Panc1 (cell line): ENCODE results near the gene SIK3. TPM values are rescaled to one million over a fixed set of nuclear protein-coding genes. Genes with fewer than 3 reads are reported as not detected.
"Not testable (repeated sequence)": the region's sequence is repeated elsewhere in the genome, so short reads cannot be mapped to it uniquely, and the experiment has no call there.

Experiments
- ATAC-seq: fragments of 200-7000 bp; cut with Tn5 transposase; 2 replicates; pipeline ENCODE4 v1.9.1; 2020; ENCODE audit warnings: mild to moderate bottlenecking, moderate library complexity
- BruUV-seq: library from RNA; stranded (reverse); fragments of 400-500 nt; replicated peaks from 2 replicates; lab custom pipeline; 2021; lab: Mats Ljungman, UMichigan
- CTCF ChIA-PET: fragments of 300-600 bp; sonication (Branson Sonifier 250); formaldehyde crosslinking; loops from one replicate; lab custom pipeline; 2022; ENCODE audit warnings: antibody characterized with exemption; lab: Charles Lee
- POLR2A ChIA-PET: fragments of 300-600 bp; sonication (Branson Sonifier 250); formaldehyde crosslinking; loops from one replicate; lab custom pipeline; 2022; ENCODE audit warnings: antibody characterized with exemption; lab: Charles Lee
- DNase-seq: peaks from one replicate; pipeline ENCODE4 v3.0.0-alpha.2; 2010; ENCODE audit warnings: low read depth, low spot score
- H3K27ac ChIP-seq: 2 replicates; pipeline ENCODE4 v1.5.1; 2011; ENCODE audit warnings: mild to moderate bottlenecking, low read length, inconsistent platforms
- H3K27me3 ChIP-seq: fragments of 200-500 bp; sonication (Bioruptor generic); 2 replicates; pipeline ENCODE4 v1.6.0; 2014; ENCODE audit warnings: low read length, inconsistent platforms; ENCODE audit not compliant: control insufficient read depth, insufficient read depth
- H3K36me3 ChIP-seq: fragments of 200-500 bp; sonication (Bioruptor generic); 2 replicates; pipeline ENCODE4 v1.5.1; 2014; ENCODE audit warnings: inconsistent platforms, mild to moderate bottlenecking, low read length, moderate library complexity; ENCODE audit not compliant: control insufficient read depth, insufficient read depth
- H3K4me1 ChIP-seq: 2 replicates; pipeline ENCODE4 v1.5.1; 2011; ENCODE audit warnings: inconsistent platforms, mild to moderate bottlenecking, low read length, moderate library complexity; ENCODE audit not compliant: control insufficient read depth, insufficient read depth
- H3K4me3 ChIP-seq, 2 experiments: 2 replicates each; pipeline ENCODE4 v1.5.1; 2011 to 2012; ENCODE audit warnings: low read depth in 2 of 2, low read length in 2 of 2, mild to moderate bottlenecking in 2 of 2, inconsistent platforms in 1 of 2, moderate library complexity in 1 of 2
- H3K9me3 ChIP-seq: fragments of 200-500 bp; sonication (Bioruptor generic); 2 replicates; pipeline ENCODE4 v1.5.1; 2014; ENCODE audit warnings: low read depth, mild to moderate bottlenecking, inconsistent platforms, low read length, moderate library complexity; ENCODE audit not compliant: control insufficient read depth, insufficient read depth
- CTCF ChIP-seq: fragments of 450-650 bp; IDR thresholded peaks from 2 replicates; pipeline ENCODE4 v1.5.1; 2017; ENCODE audit warnings: mild to moderate bottlenecking
- POLR2AphosphoS5 ChIP-seq: IDR thresholded peaks from 2 replicates; pipeline ENCODE4 v1.6.1; 2012; ENCODE audit warnings: mild to moderate bottlenecking, low read depth, low read length, moderate library complexity
- REST ChIP-seq, 2 experiments: IDR thresholded peaks; 2 replicates each; pipeline ENCODE4 v1.6.1; 2011 to 2012; ENCODE audit warnings: low read depth in 2 of 2, control low read depth in 1 of 2, low read length in 1 of 2, mild to moderate bottlenecking in 1 of 2, moderate library complexity in 1 of 2; ENCODE audit not compliant: insufficient read depth in 1 of 2
- SIN3A ChIP-seq: IDR thresholded peaks from 2 replicates; pipeline ENCODE4 v1.6.1; 2012; ENCODE audit warnings: low read depth, mild to moderate bottlenecking, low read length, moderate library complexity, borderline replicate concordance; ENCODE audit not compliant: insufficient read depth
- TCF7L2 ChIP-seq: IDR thresholded peaks from 2 replicates; pipeline ENCODE4 v1.6.1; 2011; ENCODE audit warnings: mild to moderate bottlenecking, low read depth, low read length, inconsistent platforms
- in situ Hi-C: cut with HindIII; loops from 2 replicates; pipeline ENCODE4 v1.10.0; 2016; ENCODE audit warnings: low sequenced_read_pairs, low pct_unique_long_range_greater_than_20kb
- intact Hi-C: fragments of 100-400 bp; cut with micrococcal nuclease; formaldehyde crosslinking; loops from one replicate; pipeline ENCODE4 v1.10.0; 2022; ENCODE audit not compliant: unreplicated experiment
- total RNA-seq: library from RNA; stranded (reverse); gene quantifications from one replicate; pipeline ENCODE4 v1.2.1, GENCODE V29; 2021; ENCODE audit not compliant: unreplicated experiment

The SIK3 gene
- total RNA-seq, 1 experiment from 2014 or later, result 39.7 TPM

- ATAC-seq (peak; percentile 24; the same call in 1 of the 2 replicates), DNase-seq (no peak)
- ChIA-PET POLR2A (no interaction called here), CTCF (no interaction called here)
- Histone ChIP-seq H3K36me3 (no peaks in the 10 kb centered on the region), H3K9me3 (no peaks in the 10 kb centered on the region), H3K4me1 (no peaks in the 10 kb centered on the region), H3K27me3 (no peaks in the 10 kb centered on the region), H3K4me3 (no peak overlapping the region), H3K27ac (no peak overlapping the region)
- intact Hi-C loops, result no loop called here
- no peak for TF ChIP-seq SIN3A
- TF ChIP-seq TCF7L2, result no peak
- no peak for TF ChIP-seq REST (IDR thresholded peaks at IDR 0.05; ENCODE audit: insufficient read depth in 1 of 2, low read depth in 2 of 2, low read length in 1 of 2)
- TF ChIP-seq POLR2AphosphoS5, result no peak
- no peak for TF ChIP-seq CTCF
- no TSS peak for BruUV-seq
- in situ Hi-C loops, result no loop called here
These were observed 19.5 kb upstream of the SIK3 start for GRCh38 chr11:117117681-117118080.

GRCh38 chr11:117112939-117113338, 14.7 kb upstream of the SIK3 start:
- H3K36me3 ChIP-seq, CTCF ChIA-PET, H3K4me3 ChIP-seq, H3K9me3 ChIP-seq, in situ Hi-C loops, ATAC-seq, BruUV-seq, H3K4me1 ChIP-seq, H3K27me3 ChIP-seq, DNase-seq, POLR2A ChIA-PET, intact Hi-C loops, H3K27ac ChIP-seq: not testable (repeated sequence)

GRCh38 chr11:117112497-117112896, 14.3 kb upstream of the SIK3 start:
- H3K27me3 ChIP-seq, H3K27ac ChIP-seq, in situ Hi-C loops, CTCF ChIA-PET, H3K4me1 ChIP-seq, DNase-seq, H3K9me3 ChIP-seq, H3K36me3 ChIP-seq, POLR2A ChIA-PET, intact Hi-C loops, BruUV-seq, H3K4me3 ChIP-seq, ATAC-seq: not testable (repeated sequence)
